Ishikawa (cell line): ENCODE measurements around the gene MPL.

Source experiments
- EP300 ChIP-seq: IDR thresholded peaks from 2 replicates; pipeline ENCODE4 v1.6.1; 2012; ENCODE audit warnings: borderline replicate concordance
- REST ChIP-seq: IDR thresholded peaks from 2 replicates; pipeline ENCODE4 v1.6.1; 2012; ENCODE audit warnings: low read depth, mild to moderate bottlenecking
- ZBTB7A ChIP-seq: IDR thresholded peaks from 2 replicates; pipeline ENCODE4 v1.6.1; 2012; ENCODE audit warnings: low read depth

- TF ChIP-seq REST (no peak), EP300 (no peak; the same call in 1 of the 2 replicates), ZBTB7A (no peak; the same call in 1 of the 2 replicates)
These were observed 30.5 kb downstream of the MPL start, which contains the start of gene ELOVL1 for GRCh38 chr1:43367904-43368645.
